ENCODE measurements around the gene PREB. TPM values are rescaled to one million over a fixed set of nuclear protein-coding genes. Genes with fewer than 3 reads are reported as not detected.

PREB gene
- total RNA-seq, 4 donors from 2014 or later, result 45.5 to 77.9 (median 53.9) TPM

DNA sequence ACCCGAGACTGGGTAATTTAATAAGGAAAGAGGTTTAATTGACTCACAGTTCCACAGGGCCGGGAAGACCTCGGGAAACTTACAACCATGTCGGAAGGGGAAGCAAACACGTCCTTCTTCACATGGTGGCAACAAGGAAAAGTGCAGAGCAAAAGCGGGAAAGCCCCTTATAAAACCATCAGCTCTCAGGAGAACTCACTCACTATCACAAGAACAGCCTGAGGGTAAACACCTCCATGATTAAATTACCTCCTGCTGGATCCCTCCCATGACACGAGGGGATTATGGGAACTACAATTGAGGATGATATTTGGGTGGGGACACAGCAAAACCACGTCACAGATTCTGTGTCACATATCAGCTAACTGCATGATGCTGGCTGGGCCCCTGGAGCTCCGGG lies 25.8 kb upstream of the PREB start:
- intact Hi-C loops (cut with DNase I), result no loop called here
- DNase-seq, result no peak
- WGBS, 2 donors, result 75 to 84% methylated on average over 9 of the region's 9 CpGs

DNA sequence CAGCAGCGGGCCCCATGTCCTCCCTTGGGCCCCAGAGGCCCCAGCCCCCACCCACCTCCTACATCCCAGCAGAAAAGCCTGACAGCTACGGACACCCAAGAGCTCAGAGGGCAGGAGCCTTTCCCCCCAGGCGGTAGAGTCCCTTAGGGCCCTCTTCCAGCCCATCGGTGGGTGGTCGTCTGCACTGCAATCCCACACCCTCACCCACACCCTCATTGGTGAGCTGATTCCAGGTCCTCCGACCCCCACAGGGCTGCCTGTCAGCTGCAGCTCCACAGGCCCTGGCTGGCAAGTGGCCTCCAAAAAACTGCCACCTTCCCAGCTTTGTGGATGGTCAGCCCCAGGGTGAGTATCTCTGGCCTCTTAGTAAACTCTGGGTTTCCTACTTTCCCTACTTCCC lies 24.8 kb upstream of the PREB start:
- WGBS, 2 donors, result 67 to 100% methylated on average over 1 to 3 of the region's 6 CpGs
- intact Hi-C loops (cut with DNase I), result no loop called here
- TF ChIP-seq POLR2A (IDR thresholded peaks at IDR 0.05), result no peak
- TF ChIP-seq, protein P1, sequence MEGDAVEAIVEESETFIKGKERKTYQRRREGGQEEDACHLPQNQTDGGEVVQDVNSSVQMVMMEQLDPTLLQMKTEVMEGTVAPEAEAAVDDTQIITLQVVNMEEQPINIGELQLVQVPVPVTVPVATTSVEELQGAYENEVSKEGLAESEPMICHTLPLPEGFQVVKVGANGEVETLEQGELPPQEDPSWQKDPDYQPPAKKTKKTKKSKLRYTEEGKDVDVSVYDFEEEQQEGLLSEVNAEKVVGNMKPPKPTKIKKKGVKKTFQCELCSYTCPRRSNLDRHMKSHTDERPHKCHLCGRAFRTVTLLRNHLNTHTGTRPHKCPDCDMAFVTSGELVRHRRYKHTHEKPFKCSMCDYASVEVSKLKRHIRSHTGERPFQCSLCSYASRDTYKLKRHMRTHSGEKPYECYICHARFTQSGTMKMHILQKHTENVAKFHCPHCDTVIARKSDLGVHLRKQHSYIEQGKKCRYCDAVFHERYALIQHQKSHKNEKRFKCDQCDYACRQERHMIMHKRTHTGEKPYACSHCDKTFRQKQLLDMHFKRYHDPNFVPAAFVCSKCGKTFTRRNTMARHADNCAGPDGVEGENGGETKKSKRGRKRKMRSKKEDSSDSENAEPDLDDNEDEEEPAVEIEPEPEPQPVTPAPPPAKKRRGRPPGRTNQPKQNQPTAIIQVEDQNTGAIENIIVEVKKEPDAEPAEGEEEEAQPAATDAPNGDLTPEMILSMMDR (IDR thresholded peaks at IDR 0.05), result no peak
- Histone ChIP-seq H3K4me3 (no peak overlapping the region), H3K9me3 (no peaks in the 10 kb centered on the region), H3K27me3 (no peaks in the 10 kb centered on the region), H3K36me3 (no peaks in the 10 kb centered on the region), H3K27ac (no peak overlapping the region), H3K4me1 (no peaks in the 10 kb centered on the region)
- DNase-seq, result no peak

More for the DNA sequence above, 25.8 kb upstream of the PREB start:
- TF ChIP-seq, protein P1 (IDR thresholded peaks at IDR 0.05), result no peak
- TF ChIP-seq POLR2A (IDR thresholded peaks at IDR 0.05), result no peak
- H3K27ac ChIP-seq, result no peak overlapping the region
- H3K27me3 ChIP-seq, result no peaks in the 10 kb centered on the region
- H3K4me3 ChIP-seq, result no peak overlapping the region
- no peaks in the 10 kb centered on the region for H3K9me3 ChIP-seq
- no peaks in the 10 kb centered on the region for H3K4me1 ChIP-seq
- H3K36me3 ChIP-seq, result no peaks in the 10 kb centered on the region

DNA sequence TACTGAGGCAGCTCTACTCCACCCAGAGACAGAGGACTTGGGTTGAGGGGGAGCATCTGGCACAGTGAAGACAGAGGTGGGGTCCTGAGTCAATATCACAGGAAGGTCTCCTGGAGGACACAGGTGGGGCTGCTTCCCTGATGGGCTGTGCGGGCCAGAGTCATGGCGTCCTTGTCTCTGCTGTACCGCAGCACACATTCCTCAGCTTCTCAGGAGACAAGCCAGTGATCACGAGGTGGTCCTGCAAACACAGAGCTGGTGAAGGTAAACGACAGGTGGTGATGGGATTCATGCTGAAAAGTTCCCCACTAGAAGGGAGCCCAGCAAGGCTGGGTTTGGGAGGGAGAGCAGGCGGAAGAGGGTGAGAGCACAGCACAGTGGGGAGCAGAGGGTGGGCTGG lies 24.0 kb upstream of the PREB start:
- H3K4me1 ChIP-seq, result no peaks in the 10 kb centered on the region
- intact Hi-C loops (cut with DNase I), result no loop called here
- H3K27me3 ChIP-seq, result no peaks in the 10 kb centered on the region
- WGBS, 2 donors, result 67 to 100% methylated on average over 1 to 2 of the region's 6 CpGs
- no peak for DNase-seq
- no peaks in the 10 kb centered on the region for H3K36me3 ChIP-seq
- TF ChIP-seq, protein P1 (IDR thresholded peaks at IDR 0.05), result no peak
- no peak for TF ChIP-seq POLR2A (IDR thresholded peaks at IDR 0.05)
- H3K9me3 ChIP-seq, result no peaks in the 10 kb centered on the region
- no peak overlapping the region for H3K27ac ChIP-seq
- H3K4me3 ChIP-seq, result no peak overlapping the region

DNA sequence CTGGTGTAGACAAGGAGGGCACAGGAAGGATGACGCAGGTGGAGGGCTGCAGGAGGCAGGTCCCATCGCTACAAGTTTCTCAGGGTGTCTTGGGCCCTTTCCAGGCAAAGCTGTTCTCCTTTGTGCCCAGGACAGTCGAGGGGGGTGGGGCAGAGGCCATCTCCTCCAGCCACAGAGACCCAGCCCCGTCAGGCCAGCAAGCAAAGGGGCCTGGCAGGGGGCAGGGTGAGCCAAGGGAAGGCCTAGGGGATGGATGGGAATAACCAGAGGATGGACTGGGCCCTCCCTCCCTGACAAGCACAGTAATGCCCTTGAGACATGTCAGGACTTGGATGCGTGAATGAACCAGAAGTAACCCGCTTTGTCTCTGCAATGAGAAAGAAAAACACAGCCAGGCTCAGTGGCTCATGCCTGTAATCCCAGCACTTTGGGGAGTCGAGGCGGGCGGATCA lies 20.7 kb upstream of the PREB start:
- Histone ChIP-seq H3K4me1 (no peaks in the 10 kb centered on the region), H3K9me3 (no peaks in the 10 kb centered on the region), H3K27ac (no peak overlapping the region), H3K36me3 (no peaks in the 10 kb centered on the region), H3K4me3 (no peak overlapping the region), H3K27me3 (peaks cover 0 to 1% (median 0%) of the 10 kb centered on the region in 4 donors)
- intact Hi-C loops (cut with DNase I), result no loop called here
- DNase-seq, result no peak
- TF ChIP-seq, protein P1 (IDR thresholded peaks at IDR 0.05), result no peak
- TF ChIP-seq POLR2A (IDR thresholded peaks at IDR 0.05), result no peak
- 46 to 50% methylated on average over 5 to 6 of the region's 9 CpGs for WGBS, 2 donors

GRCh38 chr2:27154488-27154887 lies 20.1 kb upstream of the PREB start:
- peaks cover 0 to 7% (median 0%) of the 10 kb centered on the region in 4 donors for H3K27me3 ChIP-seq
- TF ChIP-seq POLR2A (IDR thresholded peaks at IDR 0.05), result no peak
- TF ChIP-seq, protein P1 (IDR thresholded peaks at IDR 0.05), result no peak
- 84 to 91% methylated on average over 3 to 6 of the region's 6 CpGs for WGBS, 2 donors
- H3K27ac ChIP-seq, result no peak overlapping the region
- no peaks in the 10 kb centered on the region for H3K9me3 ChIP-seq
- H3K4me3 ChIP-seq, result no peak overlapping the region
- intact Hi-C loops (cut with DNase I), result no loop called here
- H3K36me3 ChIP-seq, result no peaks in the 10 kb centered on the region
- no peaks in the 10 kb centered on the region for H3K4me1 ChIP-seq
- DNase-seq, result no peak
